GM12873 (cell line): Measurements from ENCODE around the gene SPAG8.
A peak's percentile ranks its signal among the peaks of the same experiment; 100 is the strongest.

ENCODE experiments used
- TF ChIP-seq, protein P1 (sequence below): IDR thresholded peaks from 2 replicates; pipeline ENCODE4 v1.5.1; 2012; ENCODE audit warnings: low read depth, mild to moderate bottlenecking, moderate library complexity, low read length, control low read depth; ENCODE audit not compliant: insufficient read depth; ENCODE audit errors: missing control alignments

SPAG8 gene, protein sequence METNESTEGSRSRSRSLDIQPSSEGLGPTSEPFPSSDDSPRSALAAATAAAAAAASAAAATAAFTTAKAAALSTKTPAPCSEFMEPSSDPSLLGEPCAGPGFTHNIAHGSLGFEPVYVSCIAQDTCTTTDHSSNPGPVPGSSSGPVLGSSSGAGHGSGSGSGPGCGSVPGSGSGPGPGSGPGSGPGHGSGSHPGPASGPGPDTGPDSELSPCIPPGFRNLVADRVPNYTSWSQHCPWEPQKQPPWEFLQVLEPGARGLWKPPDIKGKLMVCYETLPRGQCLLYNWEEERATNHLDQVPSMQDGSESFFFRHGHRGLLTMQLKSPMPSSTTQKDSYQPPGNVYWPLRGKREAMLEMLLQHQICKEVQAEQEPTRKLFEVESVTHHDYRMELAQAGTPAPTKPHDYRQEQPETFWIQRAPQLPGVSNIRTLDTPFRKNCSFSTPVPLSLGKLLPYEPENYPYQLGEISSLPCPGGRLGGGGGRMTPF

DNA sequence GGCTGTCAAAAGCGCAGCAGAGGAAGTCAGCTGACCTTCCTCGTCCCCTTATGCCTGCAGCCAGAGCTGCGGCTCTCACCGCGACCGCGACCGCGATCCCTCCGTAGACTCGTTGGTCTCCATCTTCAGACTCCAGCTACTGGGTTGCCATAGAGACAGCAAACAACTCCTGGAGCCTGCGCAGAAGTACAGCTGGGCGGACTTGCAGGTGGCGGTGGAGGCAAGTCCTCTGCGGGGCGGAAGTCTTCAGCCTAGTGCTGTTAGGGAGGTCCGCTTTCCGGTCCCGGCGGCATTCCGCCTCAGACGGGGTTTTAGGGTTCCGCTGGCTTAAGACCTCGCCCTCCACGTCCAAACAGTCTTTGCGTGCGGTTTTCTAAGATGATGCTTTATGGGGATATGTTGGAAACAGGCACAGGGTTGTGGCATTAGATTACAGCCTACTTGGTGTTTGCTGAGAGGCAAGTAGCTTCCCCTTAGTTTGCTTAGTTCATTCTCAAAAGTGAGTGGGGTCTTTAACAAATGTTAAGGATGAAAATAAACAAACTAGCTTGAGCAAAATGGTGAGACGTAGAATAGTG is at the start of gene SPAG8:
TSS of gene SPAG8 (minus strand) at position 238 of the 578 bp plus-strand sequence. CDS start at position 123, 115 bp downstream.
- TF ChIP-seq, protein P1, sequence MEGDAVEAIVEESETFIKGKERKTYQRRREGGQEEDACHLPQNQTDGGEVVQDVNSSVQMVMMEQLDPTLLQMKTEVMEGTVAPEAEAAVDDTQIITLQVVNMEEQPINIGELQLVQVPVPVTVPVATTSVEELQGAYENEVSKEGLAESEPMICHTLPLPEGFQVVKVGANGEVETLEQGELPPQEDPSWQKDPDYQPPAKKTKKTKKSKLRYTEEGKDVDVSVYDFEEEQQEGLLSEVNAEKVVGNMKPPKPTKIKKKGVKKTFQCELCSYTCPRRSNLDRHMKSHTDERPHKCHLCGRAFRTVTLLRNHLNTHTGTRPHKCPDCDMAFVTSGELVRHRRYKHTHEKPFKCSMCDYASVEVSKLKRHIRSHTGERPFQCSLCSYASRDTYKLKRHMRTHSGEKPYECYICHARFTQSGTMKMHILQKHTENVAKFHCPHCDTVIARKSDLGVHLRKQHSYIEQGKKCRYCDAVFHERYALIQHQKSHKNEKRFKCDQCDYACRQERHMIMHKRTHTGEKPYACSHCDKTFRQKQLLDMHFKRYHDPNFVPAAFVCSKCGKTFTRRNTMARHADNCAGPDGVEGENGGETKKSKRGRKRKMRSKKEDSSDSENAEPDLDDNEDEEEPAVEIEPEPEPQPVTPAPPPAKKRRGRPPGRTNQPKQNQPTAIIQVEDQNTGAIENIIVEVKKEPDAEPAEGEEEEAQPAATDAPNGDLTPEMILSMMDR: no peak

DNA sequence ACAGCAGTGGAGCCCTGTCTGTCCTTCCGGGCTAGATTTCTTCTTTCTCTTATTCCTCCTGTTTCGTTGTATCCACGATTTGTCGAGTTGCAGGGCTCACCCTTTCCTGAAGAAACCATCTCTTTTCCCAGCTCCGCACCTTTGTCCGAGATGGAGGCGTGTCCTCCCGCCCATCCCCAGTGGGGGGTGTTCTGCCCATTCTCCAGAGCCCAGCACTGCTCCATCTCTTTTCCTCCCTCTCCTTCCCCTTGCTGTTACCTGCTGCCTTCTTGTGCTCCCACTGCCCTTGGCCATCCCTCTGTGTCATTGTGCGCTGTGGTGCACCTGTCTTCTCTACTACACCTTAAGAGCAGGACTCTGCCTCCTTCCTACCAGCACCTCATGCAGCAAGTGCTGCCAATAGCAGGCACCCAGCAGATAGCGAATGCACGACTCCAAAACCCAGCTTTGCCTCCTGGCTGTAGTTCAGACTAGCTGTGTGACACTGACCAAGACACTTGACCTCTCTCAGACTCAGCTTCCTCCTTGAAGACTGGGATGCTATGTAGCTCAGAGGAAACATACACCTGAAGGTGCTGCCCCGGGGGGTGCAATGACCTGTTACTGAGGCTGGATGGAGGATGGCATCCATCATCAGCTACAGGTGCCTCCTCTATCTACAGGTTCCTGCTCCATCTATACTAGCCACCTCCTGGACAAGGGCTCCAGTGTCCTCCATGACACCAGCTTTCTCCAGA is 49.3 kb upstream of the SPAG8 start:
- TF ChIP-seq, protein P1: no peak

DNA sequence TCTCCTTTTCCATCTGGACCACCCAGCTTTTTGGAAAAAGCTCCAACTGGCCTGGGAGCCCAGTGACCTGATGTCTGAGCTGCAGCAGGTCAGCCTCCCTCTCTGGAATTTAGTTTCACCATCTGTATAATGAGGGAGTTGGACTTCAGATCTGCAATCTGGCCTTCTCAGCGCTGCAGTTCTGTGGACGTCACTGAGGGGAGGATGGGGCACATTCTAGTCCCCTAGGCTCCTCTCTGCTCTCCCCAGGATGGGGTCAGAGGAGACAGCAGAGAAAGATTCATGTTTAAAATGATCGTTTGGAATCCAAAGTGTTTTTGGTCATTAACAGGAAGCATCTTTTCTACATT is 47.9 kb upstream of the SPAG8 start:
- TF ChIP-seq, protein P1: no peak

DNA sequence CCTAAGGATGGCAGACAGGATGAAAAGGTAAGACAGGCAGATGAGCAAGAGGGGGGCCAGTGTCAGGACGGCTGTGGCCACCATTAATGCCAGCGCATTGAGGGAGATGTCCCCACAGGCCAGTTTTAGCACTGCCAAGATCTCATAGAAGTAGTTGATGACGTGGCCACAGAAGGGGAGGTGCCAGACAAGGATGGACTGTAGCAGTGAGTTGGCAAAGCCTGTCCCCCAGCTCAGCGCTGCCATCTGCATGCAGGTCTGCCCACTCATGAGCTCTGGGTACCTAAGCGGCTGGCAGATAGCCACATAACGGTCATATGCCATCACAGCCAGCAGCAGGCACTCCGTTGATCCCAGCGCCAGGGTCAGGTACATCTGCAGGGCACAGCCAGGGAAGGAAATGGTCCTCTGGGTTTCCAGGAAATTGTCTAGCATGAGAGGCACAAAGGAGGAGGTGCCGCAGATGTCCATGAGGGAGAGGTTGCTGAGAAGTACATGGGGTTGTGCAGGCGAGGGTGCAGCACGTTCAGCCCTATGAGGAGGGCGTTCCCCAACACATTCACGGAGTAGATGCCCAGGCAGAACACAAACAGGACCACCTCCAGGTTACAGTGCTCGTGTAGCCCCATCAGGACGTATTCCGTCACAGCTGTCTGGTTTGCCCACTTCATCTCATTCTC is 47.4 kb upstream of the SPAG8 start:
- TF ChIP-seq, protein P1: peak; percentile 20

DNA sequence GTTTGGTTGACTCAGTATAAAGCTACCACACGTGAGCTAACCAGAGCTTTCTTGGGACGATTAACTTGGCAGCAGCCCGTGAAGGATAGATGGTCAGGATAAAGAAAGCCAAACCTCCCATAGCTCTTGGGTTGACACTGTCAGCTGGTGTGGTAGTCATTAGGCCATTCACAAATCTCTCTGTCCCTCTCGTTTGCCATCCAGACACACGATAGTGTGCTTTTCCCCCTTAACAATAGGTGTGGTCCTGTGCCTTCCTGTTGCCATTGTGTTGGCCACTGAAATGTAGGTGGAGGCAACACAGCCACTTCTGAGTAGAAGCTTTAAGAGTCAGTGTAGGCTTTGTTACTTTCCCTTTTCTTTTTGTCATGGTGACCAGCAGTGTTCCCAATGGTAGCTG is 46.4 kb upstream of the SPAG8 start:
- TF ChIP-seq, protein P1: no peak

DNA sequence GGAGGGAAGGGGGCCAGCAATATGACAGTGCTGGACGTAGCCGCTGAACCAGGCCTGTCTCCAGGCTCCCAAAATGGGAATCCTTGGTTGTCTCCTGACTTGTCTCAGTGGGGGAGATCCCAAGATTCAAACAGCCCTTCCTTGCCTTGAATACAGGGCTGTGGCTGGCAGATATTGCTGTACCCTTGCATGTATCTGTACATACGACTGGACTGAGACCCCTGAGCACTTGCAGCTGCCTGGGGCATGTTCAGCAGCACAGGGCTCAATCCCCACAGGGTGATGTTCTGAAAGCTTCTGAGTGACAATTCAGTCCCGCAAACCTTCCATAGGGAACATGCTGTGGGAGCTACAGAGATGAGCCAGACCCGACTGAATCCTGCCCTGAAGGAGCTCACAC is 44.8 kb upstream of the SPAG8 start:
- TF ChIP-seq, protein P1: no peak

DNA sequence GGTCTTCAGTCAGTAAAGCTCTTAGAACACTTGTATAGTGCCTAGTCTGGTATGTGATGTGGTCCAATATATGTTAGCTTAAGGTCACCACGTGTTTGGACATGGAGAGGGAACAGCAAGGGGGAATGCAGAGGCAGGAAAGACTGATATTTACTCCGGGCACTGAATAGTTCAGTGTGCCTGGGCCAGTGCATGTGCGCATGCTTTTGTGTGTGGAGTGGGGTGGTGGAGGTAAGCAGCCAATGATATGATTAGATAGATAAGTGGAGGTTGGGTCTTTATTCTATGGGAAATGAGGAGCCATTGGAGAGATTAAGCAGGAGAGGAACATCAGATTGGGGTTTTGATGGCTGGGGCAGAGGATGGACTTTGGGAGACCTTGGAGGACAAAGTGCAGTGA is 44.1 kb upstream of the SPAG8 start:
- TF ChIP-seq, protein P1: no peak
